Measurements from ENCODE around the gene TDP2.
A peak's percentile ranks its signal among the peaks of the same experiment; 100 is the strongest.
"Not testable (repeated sequence)": the region's sequence is repeated elsewhere in the genome, so short reads cannot be mapped to it uniquely, and the experiment has no call there.

Gene TDP2

GRCh38 chr6:24668066-24668996, 1.6 kb upstream of the TDP2 start:
- peak overlapping the region in 4 of 7 experiments; percentile 98 to 100 (median 100) for H3K4me3 ChIP-seq (ENCODE audit: control insufficient read depth in 1 of 7, extremely low read depth in 1 of 7, insufficient read depth in 4 of 7, low read depth in 2 of 7, low read length in 6 of 7)
- H3K27me3 ChIP-seq (replicated peaks in 2 of 5; ENCODE audit: control insufficient read depth in 4 of 5, insufficient read depth in 5 of 5, low read length in 4 of 5); POLR2A ChIA-PET: not testable (repeated sequence)
- DNase-seq = peak in 2 of 3 donors; percentile 11 to 63
- peaks cover 0 to 19% (median 4%) of the 10 kb centered on the region in 5 experiments for H3K9me3 ChIP-seq (ENCODE audit: control extremely low read depth in 1 of 5, control insufficient read depth in 4 of 5, insufficient read depth in 2 of 5, low read depth in 1 of 5, low read length in 4 of 5)
- peaks cover 11 to 25% (median 18%) of the 10 kb centered on the region in 4 experiments for H3K4me1 ChIP-seq (ENCODE audit: control extremely low read depth in 1 of 4, control insufficient read depth in 4 of 4, insufficient read depth in 4 of 4, low read length in 3 of 4)
- CTCF ChIA-PET = interaction anchor here (1.5 to 2.8 kb wide), 2 partner anchors 87 to 97 kb away, joined by 3 to 10 read pairs; no protein-coding TSS in a partner anchor
- H3K36me3 ChIP-seq (ENCODE audit: control insufficient read depth in 4 of 4, insufficient read depth in 4 of 4, low read length in 3 of 4) = peaks cover 0 to 12% (median 2%) of the 10 kb centered on the region in 4 experiments
- peak overlapping the region in 1 of 2 experiments; percentile 96 for H3K27ac ChIP-seq (ENCODE audit: insufficient read depth in 1 of 2, low read depth in 1 of 2, low read length in 2 of 2, poor library complexity in 1 of 2, severe bottlenecking in 2 of 2)
- 95% methylated on average over 10 of the region's 18 CpGs for WGBS (ENCODE audit: insufficient coverage)

GRCh38 chr6:24667378-24667803, 692 bp upstream of the TDP2 start:
- WGBS (ENCODE audit: insufficient coverage) = 0% methylated on average over 7 of the region's 9 CpGs
- CTCF ChIA-PET = interaction anchor here (0.9 to 3.5 kb wide), 10 partner anchors 20 to 100 kb away, joined by 3 to 29 read pairs (median 4); no protein-coding TSS in a partner anchor
- peak overlapping the region; percentile 93 to 96 for H3K27ac ChIP-seq (ENCODE audit: insufficient read depth in 1 of 2, low read depth in 1 of 2, low read length in 2 of 2, poor library complexity in 1 of 2, severe bottlenecking in 2 of 2)
- peak in 2 of 3 donors; percentile 45 to 74 for DNase-seq
- POLR2A ChIA-PET = interaction anchor here (0.7 to 1.0 kb wide), 3 partner anchors 22 to 53 kb away, joined by 3 to 4 read pairs (median 3); partner anchors contain the start of genes C6orf62 and KIAA0319
- H3K27me3 ChIP-seq (replicated peaks in 2 of 5; ENCODE audit: control insufficient read depth in 4 of 5, insufficient read depth in 5 of 5, low read length in 4 of 5) = no peaks in the 10 kb centered on the region
- H3K4me1 ChIP-seq (ENCODE audit: control extremely low read depth in 1 of 4, control insufficient read depth in 4 of 4, insufficient read depth in 4 of 4, low read length in 3 of 4) = peaks cover 11 to 25% (median 18%) of the 10 kb centered on the region in 4 experiments
- H3K4me3 ChIP-seq (ENCODE audit: control insufficient read depth in 1 of 7, extremely low read depth in 1 of 7, insufficient read depth in 4 of 7, low read depth in 2 of 7, low read length in 6 of 7) = peak overlapping the region; percentile 96 to 100 (median 99)
- H3K9me3 ChIP-seq (ENCODE audit: control extremely low read depth in 1 of 5, control insufficient read depth in 4 of 5, insufficient read depth in 2 of 5, low read depth in 1 of 5, low read length in 4 of 5) = peaks cover 0 to 10% (median 3%) of the 10 kb centered on the region in 5 experiments
- peaks cover 8 to 21% (median 10%) of the 10 kb centered on the region in 4 experiments for H3K36me3 ChIP-seq (ENCODE audit: control insufficient read depth in 4 of 4, insufficient read depth in 4 of 4, low read length in 3 of 4)

- H3K4me3 ChIP-seq (ENCODE audit: control insufficient read depth in 1 of 7, extremely low read depth in 1 of 7, insufficient read depth in 4 of 7, low read depth in 2 of 7, low read length in 6 of 7) = peak overlapping the region; percentile 96 to 100 (median 99)
- H3K27ac ChIP-seq (ENCODE audit: insufficient read depth in 1 of 2, low read depth in 1 of 2, low read length in 2 of 2, poor library complexity in 1 of 2, severe bottlenecking in 2 of 2) = peak overlapping the region; percentile 80 to 96
- no peaks in the 10 kb centered on the region for H3K27me3 ChIP-seq (replicated peaks in 2 of 5; ENCODE audit: control insufficient read depth in 4 of 5, insufficient read depth in 5 of 5, low read length in 4 of 5)
- CTCF ChIA-PET = interaction anchor here (0.7 to 3.5 kb wide), 14 partner anchors 11 to 121 kb away, joined by 3 to 29 read pairs (median 4); partner anchors contain the start of gene KIAA0319
- POLR2A ChIA-PET = interaction anchor here (0.9 to 1.3 kb wide), 4 partner anchors 11 to 82 kb away, joined by 3 to 5 read pairs (median 4); partner anchors contain the start of genes C6orf62 and KIAA0319
- H3K9me3 ChIP-seq (ENCODE audit: control extremely low read depth in 1 of 5, control insufficient read depth in 4 of 5, insufficient read depth in 2 of 5, low read depth in 1 of 5, low read length in 4 of 5) = peaks cover 0 to 6% (median 1%) of the 10 kb centered on the region in 5 experiments
- H3K4me1 ChIP-seq (ENCODE audit: control extremely low read depth in 1 of 4, control insufficient read depth in 4 of 4, insufficient read depth in 4 of 4, low read length in 3 of 4) = peaks cover 11 to 25% (median 18%) of the 10 kb centered on the region in 4 experiments
- WGBS (ENCODE audit: insufficient coverage) = 0% methylated on average over 24 of the region's 26 CpGs
- H3K36me3 ChIP-seq (ENCODE audit: control insufficient read depth in 4 of 4, insufficient read depth in 4 of 4, low read length in 3 of 4) = peaks cover 8 to 23% (median 12%) of the 10 kb centered on the region in 4 experiments
- no peak for DNase-seq
Measured at GRCh38 chr6:24666097-24666640, 530 bp downstream of the TDP2 start.

GRCh38 chr6:24664046-24664987, 2.4 kb downstream of the TDP2 start:
- CTCF ChIA-PET = interaction anchor here (1.0 to 3.5 kb wide), 3 partner anchors 9 to 83 kb away, joined by 4 to 29 read pairs (median 5); no protein-coding TSS in a partner anchor
- H3K27ac ChIP-seq (ENCODE audit: insufficient read depth in 1 of 2, low read depth in 1 of 2, low read length in 2 of 2, poor library complexity in 1 of 2, severe bottlenecking in 2 of 2) = no peak overlapping the region
- no peak for DNase-seq

GRCh38 chr6:24663189-24663588, 3.5 kb downstream of the TDP2 start:
- H3K4me1 ChIP-seq (ENCODE audit: control extremely low read depth in 1 of 4, control insufficient read depth in 4 of 4, insufficient read depth in 4 of 4, low read length in 3 of 4) = peaks cover 11 to 25% (median 18%) of the 10 kb centered on the region in 4 experiments
- no CpG with 5 or more reads among the region's 1 CpG for WGBS (ENCODE audit: insufficient coverage)
- no peak overlapping the region for H3K4me3 ChIP-seq (ENCODE audit: control insufficient read depth in 1 of 7, extremely low read depth in 1 of 7, insufficient read depth in 4 of 7, low read depth in 2 of 7, low read length in 6 of 7)
- ChIA-PET CTCF (interaction anchor here (0.9 to 2.3 kb wide), 2 partner anchors 11 to 82 kb away, joined by 3 to 5 read pairs; no protein-coding TSS in a partner anchor), POLR2A (no interaction called here)
- H3K27ac ChIP-seq (ENCODE audit: insufficient read depth in 1 of 2, low read depth in 1 of 2, low read length in 2 of 2, poor library complexity in 1 of 2, severe bottlenecking in 2 of 2) = no peak overlapping the region
- peaks cover 8 to 29% (median 15%) of the 10 kb centered on the region in 4 experiments for H3K36me3 ChIP-seq (ENCODE audit: control insufficient read depth in 4 of 4, insufficient read depth in 4 of 4, low read length in 3 of 4)
- no peaks in the 10 kb centered on the region for H3K9me3 ChIP-seq (ENCODE audit: control extremely low read depth in 1 of 5, control insufficient read depth in 4 of 5, insufficient read depth in 2 of 5, low read depth in 1 of 5, low read length in 4 of 5)
- DNase-seq = no peak
- no peaks in the 10 kb centered on the region for H3K27me3 ChIP-seq (replicated peaks in 2 of 5; ENCODE audit: control insufficient read depth in 4 of 5, insufficient read depth in 5 of 5, low read length in 4 of 5)

More at GRCh38 chr6:24664046-24664987, 2.4 kb downstream of the TDP2 start:
- 98% methylated on average over 6 of the region's 7 CpGs for WGBS (ENCODE audit: insufficient coverage)
- no peaks in the 10 kb centered on the region for H3K27me3 ChIP-seq (replicated peaks in 2 of 5; ENCODE audit: control insufficient read depth in 4 of 5, insufficient read depth in 5 of 5, low read length in 4 of 5)
- POLR2A ChIA-PET = interaction anchor here (0.5 kb wide), 1 partner anchor 10 kb away, joined by 4 read pairs; no protein-coding TSS in a partner anchor
- no peak overlapping the region for H3K4me3 ChIP-seq (ENCODE audit: control insufficient read depth in 1 of 7, extremely low read depth in 1 of 7, insufficient read depth in 4 of 7, low read depth in 2 of 7, low read length in 6 of 7)
- peaks cover 8 to 23% (median 12%) of the 10 kb centered on the region in 4 experiments for H3K36me3 ChIP-seq (ENCODE audit: control insufficient read depth in 4 of 4, insufficient read depth in 4 of 4, low read length in 3 of 4)
- H3K9me3 ChIP-seq (ENCODE audit: control extremely low read depth in 1 of 5, control insufficient read depth in 4 of 5, insufficient read depth in 2 of 5, low read depth in 1 of 5, low read length in 4 of 5) = no peaks in the 10 kb centered on the region
- H3K4me1 ChIP-seq (ENCODE audit: control extremely low read depth in 1 of 4, control insufficient read depth in 4 of 4, insufficient read depth in 4 of 4, low read length in 3 of 4) = peaks cover 11 to 25% (median 18%) of the 10 kb centered on the region in 4 experiments

- WGBS (ENCODE audit: insufficient coverage) = 100% methylated on average over 7 of the region's 10 CpGs
- Histone ChIP-seq H3K36me3 (ENCODE audit: control insufficient read depth in 4 of 4, insufficient read depth in 4 of 4, low read length in 3 of 4) (peaks cover 9 to 32% (median 16%) of the 10 kb centered on the region in 4 experiments), H3K9me3 (ENCODE audit: control extremely low read depth in 1 of 5, control insufficient read depth in 4 of 5, insufficient read depth in 2 of 5, low read depth in 1 of 5, low read length in 4 of 5) (no peaks in the 10 kb centered on the region), H3K27ac (ENCODE audit: insufficient read depth in 1 of 2, low read depth in 1 of 2, low read length in 2 of 2, poor library complexity in 1 of 2, severe bottlenecking in 2 of 2) (no peak overlapping the region), H3K4me1 (ENCODE audit: control extremely low read depth in 1 of 4, control insufficient read depth in 4 of 4, insufficient read depth in 4 of 4, low read length in 3 of 4) (peaks cover 7 to 19% (median 10%) of the 10 kb centered on the region in 4 experiments), H3K4me3 (ENCODE audit: control insufficient read depth in 1 of 7, extremely low read depth in 1 of 7, insufficient read depth in 4 of 7, low read depth in 2 of 7, low read length in 6 of 7) (no peak overlapping the region), H3K27me3 (replicated peaks in 2 of 5; ENCODE audit: control insufficient read depth in 4 of 5, insufficient read depth in 5 of 5, low read length in 4 of 5) (no peaks in the 10 kb centered on the region)
- DNase-seq = no peak
- POLR2A ChIA-PET = no interaction called here
- CTCF ChIA-PET = interaction anchor here (0.9 to 2.3 kb wide), 2 partner anchors 12 to 81 kb away, joined by 3 to 5 read pairs; no protein-coding TSS in a partner anchor
Measured at GRCh38 chr6:24662236-24662635, 4.5 kb downstream of the TDP2 start.

Measured in common myeloid progenitor, CD34-positive (primary cell).